Mucosa of descending colon (tissue), 3 donors: Measurements from ENCODE around the gene SMG1. TPM values are rescaled to one million over a fixed set of nuclear protein-coding genes. Genes with fewer than 3 reads are reported as not detected.

ENCODE experiments used
- ATAC-seq: fragments of 200-7000 bp; cut with Tn5 transposase; one replicate; pipeline ENCODE4 v1.9.1; 2020; ENCODE audit warnings: mild to moderate bottlenecking, moderate library complexity
- DNase-seq, 3 donors: peaks; one replicate each; pipeline ENCODE4 v3.0.0-alpha.2; 2020
- H3K36me3 ChIP-seq: fragments of 200-600 bp; one replicate; pipeline ENCODE4 v1.8.0; 2021; ENCODE audit warnings: low read depth, mild to moderate bottlenecking
- H3K4me1 ChIP-seq: fragments of 200-600 bp; one replicate; pipeline ENCODE4 v1.8.0; 2021; ENCODE audit warnings: low read depth, mild to moderate bottlenecking
- H3K4me3 ChIP-seq: fragments of 200-600 bp; one replicate; pipeline ENCODE4 v1.8.0; 2021; ENCODE audit warnings: mild to moderate bottlenecking
- H3K9me3 ChIP-seq: fragments of 200-600 bp; one replicate; pipeline ENCODE4 v1.8.0; 2021; ENCODE audit warnings: mild to moderate bottlenecking
- CTCF ChIP-seq: fragments of 200-600 bp; IDR thresholded peaks from one replicate; pipeline ENCODE4 v1.8.0; 2022; ENCODE audit warnings: antibody characterized with exemption, mild to moderate bottlenecking
- intact Hi-C, 2 donors: fragments of 100-400 bp; cut with DNase I in 1 of 2; cut with micrococcal nuclease in 1 of 2; formaldehyde crosslinking; loops; one replicate each; pipeline versions ENCODE4 v1.11.0 to v1.11.1; 2022; cut with DNase I, micrococcal nuclease
- total RNA-seq, 3 donors: library from RNA; stranded (reverse); fragmentation: NEBNext Ultra II Directional in 2 of 3; extraction: Animal tissue kit (Norgen Biotek cat#: 25700) in 2 of 3; gene quantifications; one replicate each; pipeline versions ENCODE4 v1.2.1 to v1.2.4, GENCODE V29; 2021 to 2023
- donor health status: DM: no; HTN: no; CAD: no; lungs with moderate emphysema.
- donor health status: DM: no; HTN: no; CAD: no.
- donor health status: DM: no; HTN: yes; CAD: no.

The SMG1 gene
- total RNA-seq, 3 donors from 2014 or later: 94.8 to 147 (median 126) TPM

DNA sequence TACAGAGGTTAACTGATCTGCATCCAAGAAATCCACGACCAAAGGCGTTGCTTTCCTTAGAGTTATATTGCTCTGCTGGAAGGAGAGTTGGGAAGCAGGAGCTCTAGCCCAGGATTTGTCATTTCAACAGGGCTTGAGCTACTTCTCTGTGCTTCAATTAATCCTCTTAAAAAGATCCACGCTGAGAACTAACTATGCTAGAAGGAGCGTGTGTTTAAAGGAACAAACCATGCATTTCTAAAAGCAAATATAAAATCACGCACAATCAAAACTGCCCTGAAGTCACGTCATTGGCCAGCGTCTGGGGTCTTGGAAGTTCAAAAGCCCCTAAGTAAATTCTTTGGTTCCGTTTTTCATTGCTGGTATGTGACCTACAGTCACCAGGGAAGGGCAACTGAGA is 125.9 kb downstream of the SMG1 start:
- Histone ChIP-seq H3K4me3 (no peak overlapping the region), H3K4me1 (peaks cover 12% of the 10 kb centered on the region), H3K9me3 (no peaks in the 10 kb centered on the region), H3K36me3 (no peaks in the 10 kb centered on the region)
- no peak for DNase-seq
- intact Hi-C loops: loop anchor here in 1 of 2 donors (10.0 kb wide), 1 partner anchor 55 kb away; no protein-coding TSS in a partner anchor
- no peak for TF ChIP-seq CTCF
- ATAC-seq: no peak

GRCh38 chr16:18799500-18799899 is 126.7 kb downstream of the SMG1 start:
- no peak for TF ChIP-seq CTCF
- Histone ChIP-seq H3K9me3 (no peaks in the 10 kb centered on the region), H3K36me3 (no peaks in the 10 kb centered on the region), H3K4me3 (no peak overlapping the region), H3K4me1 (peaks cover 12% of the 10 kb centered on the region)
- intact Hi-C loops: no loop called here
- no peak for DNase-seq
- no peak for ATAC-seq

- ATAC-seq: no peak
- Histone ChIP-seq H3K36me3 (no peaks in the 10 kb centered on the region), H3K4me1 (peaks cover 12% of the 10 kb centered on the region), H3K4me3 (no peak overlapping the region), H3K9me3 (no peaks in the 10 kb centered on the region)
- TF ChIP-seq CTCF: no peak
- no peak for DNase-seq
- intact Hi-C loops: no loop called here
Observed at GRCh38 chr16:18797746-18798145, 128.5 kb downstream of the SMG1 start.

- no peak for DNase-seq
- intact Hi-C loops: no loop called here
- Histone ChIP-seq H3K9me3 (no peaks in the 10 kb centered on the region), H3K4me3 (no peak overlapping the region), H3K36me3 (no peaks in the 10 kb centered on the region), H3K4me1 (peaks cover 12% of the 10 kb centered on the region)
- TF ChIP-seq CTCF: no peak
- no peak for ATAC-seq
Observed at GRCh38 chr16:18796377-18796776, 129.8 kb downstream of the SMG1 start.

- intact Hi-C loops: no loop called here
- H3K36me3 ChIP-seq: no peaks in the 10 kb centered on the region
Observed at GRCh38 chr16:18792836-18793433, 133.3 kb downstream of the SMG1 start.

More at GRCh38 chr16:18792836-18793433, 133.3 kb downstream of the SMG1 start:
- no peak overlapping the region for H3K4me3 ChIP-seq
- DNase-seq (no peak), ATAC-seq (no peak)
- peaks cover 10% of the 10 kb centered on the region for H3K4me1 ChIP-seq
- H3K9me3 ChIP-seq: no peaks in the 10 kb centered on the region
- no peak for TF ChIP-seq CTCF
